HG02642 (cell line): ENCODE results near the gene FCGR3A.
"Not testable (repeated sequence)": the region's sequence is repeated elsewhere in the genome, so short reads cannot be mapped to it uniquely, and the experiment has no call there.

Experiments used
- ATAC-seq: cut with Tn5 transposase; IDR thresholded peaks from one replicate; pipeline ENCODE4 v1.9.1; 2021; ENCODE audit warnings: mild to moderate bottlenecking; ENCODE audit not compliant: unreplicated experiment, poor library complexity

The FCGR3A gene

GRCh38 chr1:161549652-161550051, at the start of gene FCGR3A:
TSS of gene FCGR3A (minus strand) at chr1:161549818. CDS start at chr1:161549736, 82 bp downstream.
- ATAC-seq = no peak

GRCh38 chr1:161597077-161597476, 47.5 kb upstream of the FCGR3A start:
- ATAC-seq = not testable (repeated sequence)

- not testable (repeated sequence) for ATAC-seq
Observed at GRCh38 chr1:161595583-161595982, 46.0 kb upstream of the FCGR3A start.

GRCh38 chr1:161595173-161595572, 45.6 kb upstream of the FCGR3A start:
- ATAC-seq = not testable (repeated sequence)

- ATAC-seq = not testable (repeated sequence)
Observed at GRCh38 chr1:161594269-161594984, 44.8 kb upstream of the FCGR3A start.

- not testable (repeated sequence) for ATAC-seq
Observed at GRCh38 chr1:161593092-161593755, 43.6 kb upstream of the FCGR3A start.

GRCh38 chr1:161592586-161592985, 43.0 kb upstream of the FCGR3A start:
- not testable (repeated sequence) for ATAC-seq

GRCh38 chr1:161589920-161590319, 40.3 kb upstream of the FCGR3A start:
- not testable (repeated sequence) for ATAC-seq

GRCh38 chr1:161589365-161589764, 39.7 kb upstream of the FCGR3A start:
- ATAC-seq = not testable (repeated sequence)

GRCh38 chr1:161588596-161588995, 39.0 kb upstream of the FCGR3A start:
- not testable (repeated sequence) for ATAC-seq

GRCh38 chr1:161582882-161583281, 33.3 kb upstream of the FCGR3A start:
- ATAC-seq = not testable (repeated sequence)

GRCh38 chr1:161580879-161581537, 31.4 kb upstream of the FCGR3A start:
- peak; percentile 71 for ATAC-seq

GRCh38 chr1:161579856-161580507, 30.4 kb upstream of the FCGR3A start:
- not testable (repeated sequence) for ATAC-seq

GRCh38 chr1:161576676-161577075, 27.1 kb upstream of the FCGR3A start:
- ATAC-seq = not testable (repeated sequence)

- ATAC-seq = not testable (repeated sequence)
Observed at GRCh38 chr1:161571703-161572102, 22.1 kb upstream of the FCGR3A start.

GRCh38 chr1:161566602-161566960, 17.0 kb upstream of the FCGR3A start:
- not testable (repeated sequence) for ATAC-seq

- ATAC-seq = not testable (repeated sequence)
Observed at GRCh38 chr1:161563522-161563921, 13.9 kb upstream of the FCGR3A start.

- not testable (repeated sequence) for ATAC-seq
Observed at GRCh38 chr1:161562441-161562840, 12.8 kb upstream of the FCGR3A start.

GRCh38 chr1:161560960-161561715, 11.5 kb upstream of the FCGR3A start:
- ATAC-seq = not testable (repeated sequence)
